CD4-positive, alpha-beta T cell treated with Interleukin-2 at 100 ng/mL for 4 hours (primary cell): ENCODE measurements around the gene ZMYND12.

Experiments
- DNase-seq: peaks from one replicate; pipeline ENCODE4 v3.0.0-alpha.2; 2020; ENCODE audit warnings: low spot score

ZMYND12 gene

DNA sequence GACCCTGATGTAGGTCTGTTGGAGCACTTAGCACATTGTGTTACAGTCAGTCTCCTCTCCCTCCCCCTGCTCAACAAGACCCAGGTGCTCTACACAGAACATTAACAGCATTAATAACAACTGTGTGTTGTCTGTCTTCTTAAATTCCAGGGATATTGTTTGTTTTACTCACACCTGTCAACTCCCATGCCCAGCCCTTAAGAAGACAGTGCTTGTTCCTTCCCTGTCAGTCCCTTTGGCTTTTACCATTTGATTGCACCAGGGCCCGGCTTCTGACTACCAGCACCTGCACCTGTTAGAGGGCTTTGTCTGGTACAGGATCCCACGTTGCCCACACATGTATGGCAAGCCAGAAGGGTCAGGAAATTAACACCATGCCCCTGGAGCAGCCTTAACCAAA is 63.6 kb downstream of the ZMYND12 start:
- no peak for DNase-seq

DNA sequence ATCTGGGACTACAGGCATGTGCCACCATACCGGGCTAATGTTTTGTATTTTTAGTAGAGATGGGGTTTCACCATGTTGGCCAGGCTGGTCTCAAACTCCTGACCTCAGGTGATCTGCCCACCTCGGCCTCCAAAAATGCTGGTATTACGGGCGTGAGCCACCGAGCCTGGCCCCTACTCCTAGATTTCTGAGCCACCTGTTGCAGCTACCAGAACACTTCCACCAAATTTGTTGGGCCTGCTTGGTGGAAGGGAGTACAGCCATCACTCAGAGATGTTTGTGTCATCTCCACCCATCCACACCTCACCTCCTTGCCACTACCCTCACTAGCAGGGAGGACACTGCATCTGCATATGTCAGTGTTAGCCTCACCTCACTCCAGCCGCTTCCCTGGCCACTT is 69.8 kb downstream of the ZMYND12 start:
- no peak for DNase-seq

DNA sequence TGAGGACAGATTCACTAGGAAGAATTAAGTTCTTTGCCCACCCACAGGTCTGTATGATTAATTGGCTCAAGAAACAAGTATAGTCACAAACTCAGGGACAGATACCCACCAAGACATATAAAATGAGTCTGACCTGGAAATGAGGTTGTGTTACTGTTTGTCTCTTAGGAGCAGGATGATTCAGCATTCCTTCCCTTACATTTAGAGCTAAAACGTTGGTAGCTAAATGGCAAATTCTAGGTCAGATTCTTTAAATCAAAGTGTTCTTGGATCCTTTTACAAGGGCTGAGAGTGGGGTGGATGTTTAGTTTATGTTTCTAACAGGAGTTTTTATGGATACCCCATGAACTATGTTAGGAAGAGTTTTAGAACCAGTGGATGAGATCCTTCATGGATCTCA is 70.5 kb downstream of the ZMYND12 start:
- no peak for DNase-seq

DNA sequence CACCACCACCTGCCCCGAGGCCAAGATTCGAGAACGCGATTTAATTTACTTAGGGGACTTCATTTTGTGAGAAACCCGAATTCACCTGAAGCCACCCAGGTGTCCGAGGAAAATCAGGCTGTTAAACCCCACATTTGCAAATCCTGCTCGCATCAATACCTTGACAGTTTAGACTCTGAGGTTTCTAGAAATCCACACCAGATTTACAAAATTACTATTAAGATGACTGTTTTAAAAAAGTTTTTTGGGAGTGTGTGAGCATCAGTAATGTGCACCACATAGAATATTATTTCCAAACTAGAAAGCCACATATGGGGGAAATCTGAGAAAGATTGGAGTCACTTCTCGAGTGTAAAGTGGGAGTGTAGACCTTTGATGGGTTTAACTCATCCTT is 74.5 kb downstream of the ZMYND12 start:
- no peak for DNase-seq

DNA sequence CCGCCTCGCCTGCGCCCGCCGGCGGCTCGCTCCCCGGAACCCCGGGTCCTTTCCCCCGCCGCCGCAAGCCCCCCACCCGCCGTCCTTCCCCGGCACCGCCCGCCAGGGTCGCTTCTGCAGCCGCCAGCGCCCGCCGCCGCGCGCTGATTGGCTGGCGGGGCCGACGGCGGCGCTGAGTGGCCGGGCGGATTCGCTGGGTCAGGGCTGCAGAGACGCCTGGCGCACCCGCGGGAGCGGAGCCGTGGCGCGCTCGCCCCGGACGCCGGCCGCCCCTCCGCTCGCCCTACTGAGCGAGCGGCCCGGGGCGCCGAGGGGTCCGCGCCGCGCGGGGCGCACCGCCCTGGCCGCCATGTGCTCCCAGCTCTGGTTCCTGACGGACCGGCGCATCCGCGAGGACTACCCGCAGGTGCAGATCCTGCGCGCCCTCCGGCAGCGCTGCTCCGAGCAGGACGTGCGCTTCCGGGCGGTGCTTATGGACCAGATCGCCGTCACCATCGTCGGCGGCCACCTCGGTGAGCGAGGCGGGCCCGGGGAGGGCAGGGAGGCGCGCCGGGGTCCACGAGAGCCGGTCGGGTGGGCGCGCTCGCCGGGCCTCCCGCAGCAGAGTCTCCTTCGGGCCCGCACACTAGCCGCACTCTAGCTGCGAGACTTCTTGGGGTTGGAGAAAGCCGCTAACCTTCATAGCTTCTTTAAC is 75.1 kb downstream of the ZMYND12 start, which contains the start of gene RIMKLA:
RIMKLA (plus strand) TSS at position 207 of the 694 bp plus-strand sequence; CDS start at position 350, 143 bp downstream.
- peak; percentile 21 for DNase-seq
